CD4-positive, alpha-beta T cell treated with Interleukin-4 for 1 hour (primary cell): Measurements from ENCODE around the gene CRTC3.

Source experiments
- DNase-seq, 2 donors: peaks; one replicate each; pipeline ENCODE4 v3.0.0-alpha.2; 2020 to 2022

The CRTC3 gene

DNA sequence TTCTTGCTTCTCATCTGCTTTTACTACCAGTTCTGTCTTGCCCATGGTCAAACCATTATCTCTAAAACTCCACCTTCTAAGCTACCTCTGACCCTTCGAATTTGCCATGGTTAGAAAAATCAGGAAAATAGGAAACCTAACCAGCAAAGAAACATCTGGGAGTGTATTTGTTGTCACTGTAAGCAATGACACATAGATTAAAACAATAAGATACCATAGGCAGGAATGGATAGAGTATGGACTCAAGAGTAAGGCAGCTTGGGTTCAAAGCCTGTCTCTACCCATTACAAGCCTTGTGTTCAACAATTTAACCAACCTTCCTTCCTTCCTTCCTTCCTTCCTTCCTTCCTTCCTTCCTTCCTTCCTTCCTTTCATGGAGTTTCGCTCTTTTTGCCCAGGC, 34.9 kb downstream of the CRTC3 start:
- no peak for DNase-seq

GRCh38 chr15:90565866-90566265, 36.1 kb downstream of the CRTC3 start:
- DNase-seq = no peak

GRCh38 chr15:90570643-90571042, 40.9 kb downstream of the CRTC3 start:
- DNase-seq = no peak

GRCh38 chr15:90571063-90571541, 41.4 kb downstream of the CRTC3 start:
- peak in 1 of 2 donors; percentile 74 for DNase-seq

- no peak for DNase-seq
Measured at GRCh38 chr15:90572893-90573292, 43.2 kb downstream of the CRTC3 start.

GRCh38 chr15:90576711-90577389, 47.1 kb downstream of the CRTC3 start:
- no peak for DNase-seq

- DNase-seq = no peak
Measured at GRCh38 chr15:90579213-90579612, 49.5 kb downstream of the CRTC3 start.

DNA sequence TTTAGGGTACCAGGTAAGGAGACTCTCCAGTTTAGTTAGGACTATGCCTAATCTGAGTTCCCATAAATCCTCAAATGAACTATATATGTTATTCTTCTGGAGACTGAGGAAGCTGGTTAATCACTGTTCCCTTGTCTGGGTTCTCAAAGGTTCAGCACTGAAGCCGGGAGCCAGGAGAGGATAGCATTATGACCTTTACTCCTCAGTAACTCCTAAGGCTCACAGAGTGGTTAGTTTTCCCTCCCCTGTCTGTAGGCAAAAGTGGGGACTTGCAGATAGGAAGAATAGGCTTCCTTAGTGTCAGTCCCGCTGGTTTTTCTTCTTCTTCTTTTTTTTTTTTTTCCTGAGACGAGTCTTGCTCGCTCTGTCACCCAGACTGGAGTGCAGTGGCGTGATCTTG, 50.4 kb downstream of the CRTC3 start:
- no peak for DNase-seq

DNA sequence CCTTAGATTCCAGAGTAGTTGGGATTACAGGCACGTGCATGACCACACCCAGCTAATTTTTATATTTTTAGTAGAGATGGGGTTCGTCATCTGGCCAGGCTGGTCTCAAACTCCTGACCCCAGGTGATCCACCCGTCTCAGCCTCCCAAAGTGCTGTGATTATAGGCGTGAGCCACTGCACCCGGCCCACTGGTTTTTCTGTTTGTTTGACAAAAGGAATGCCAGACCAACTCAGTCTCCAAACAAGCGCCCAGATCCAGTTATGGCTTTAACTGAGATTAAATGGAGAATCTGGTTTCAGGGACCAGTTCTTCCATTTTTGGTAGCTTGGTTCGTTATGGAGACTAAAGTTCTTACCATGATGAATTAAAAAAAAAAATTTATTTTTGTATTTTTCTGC, 50.8 kb downstream of the CRTC3 start:
- DNase-seq = no peak

DNA sequence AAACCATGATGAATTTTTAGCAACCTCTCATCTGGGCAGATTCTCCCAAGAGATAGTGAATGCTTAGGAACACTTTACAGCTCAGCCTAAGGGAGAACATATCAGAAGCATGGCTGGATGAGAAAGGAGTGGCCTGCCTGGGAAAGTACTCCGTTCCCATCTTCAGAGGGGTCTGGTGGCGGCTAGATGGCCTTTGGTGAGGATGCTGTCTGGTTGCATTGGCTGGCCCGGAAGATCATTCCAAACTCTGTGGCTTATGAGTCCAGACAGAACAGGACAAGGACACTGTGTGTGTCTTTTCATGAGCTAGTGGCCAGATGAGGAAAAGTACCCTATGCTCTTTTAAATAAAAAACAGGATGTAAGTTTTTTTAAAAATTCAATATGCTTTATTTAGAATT, 51.2 kb downstream of the CRTC3 start:
- no peak for DNase-seq

- DNase-seq = no peak
Measured at GRCh38 chr15:90581771-90582352, 52.1 kb downstream of the CRTC3 start.

GRCh38 chr15:90582553-90582952, 52.8 kb downstream of the CRTC3 start:
- no peak for DNase-seq

GRCh38 chr15:90583471-90584252, 53.9 kb downstream of the CRTC3 start:
- DNase-seq = no peak

- no peak for DNase-seq
Measured at GRCh38 chr15:90584841-90585240, 55.1 kb downstream of the CRTC3 start.

DNA sequence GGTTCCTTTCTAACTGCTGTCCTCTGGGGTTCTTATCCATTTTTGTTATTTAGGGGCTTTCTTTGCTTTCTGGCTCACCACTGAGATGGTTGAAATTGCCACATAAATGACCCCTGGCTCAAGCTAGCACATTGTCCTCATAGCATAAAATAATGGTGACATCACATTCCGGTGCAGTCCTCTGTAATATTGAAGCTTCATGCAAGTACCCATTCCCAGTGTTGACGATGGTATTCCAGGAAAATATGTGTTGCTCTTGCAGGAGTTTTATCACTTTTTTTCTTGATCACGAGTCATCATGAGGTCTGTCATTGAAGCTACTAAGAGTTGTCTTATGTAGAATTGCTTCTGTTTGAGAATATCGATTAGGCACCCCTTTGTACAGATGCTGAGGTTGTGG, 56.1 kb downstream of the CRTC3 start:
- DNase-seq = no peak

DNA sequence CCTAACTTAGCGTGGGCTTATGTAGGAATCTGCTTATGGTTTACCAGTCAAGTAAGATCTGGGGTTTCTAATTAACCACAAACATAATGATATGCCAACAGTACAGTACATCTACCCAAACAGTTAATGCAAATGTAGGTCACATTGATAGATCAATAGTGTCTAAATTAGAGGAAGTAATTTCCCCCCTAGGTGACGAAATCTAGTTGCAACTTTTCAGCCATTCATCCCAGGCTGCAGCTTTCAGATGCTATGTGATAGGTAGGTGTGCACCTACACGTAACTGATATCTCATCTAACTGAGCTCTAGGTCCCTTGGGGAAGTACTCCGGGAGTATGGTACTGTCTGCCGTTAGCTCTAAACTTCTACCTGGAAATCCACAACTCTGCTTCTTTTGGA, 57.2 kb downstream of the CRTC3 start:
- DNase-seq = no peak

- no peak for DNase-seq
Measured at GRCh38 chr15:90588427-90588826, 58.7 kb downstream of the CRTC3 start.

GRCh38 chr15:90591524-90591923, 61.8 kb downstream of the CRTC3 start:
- DNase-seq = no peak

DNA sequence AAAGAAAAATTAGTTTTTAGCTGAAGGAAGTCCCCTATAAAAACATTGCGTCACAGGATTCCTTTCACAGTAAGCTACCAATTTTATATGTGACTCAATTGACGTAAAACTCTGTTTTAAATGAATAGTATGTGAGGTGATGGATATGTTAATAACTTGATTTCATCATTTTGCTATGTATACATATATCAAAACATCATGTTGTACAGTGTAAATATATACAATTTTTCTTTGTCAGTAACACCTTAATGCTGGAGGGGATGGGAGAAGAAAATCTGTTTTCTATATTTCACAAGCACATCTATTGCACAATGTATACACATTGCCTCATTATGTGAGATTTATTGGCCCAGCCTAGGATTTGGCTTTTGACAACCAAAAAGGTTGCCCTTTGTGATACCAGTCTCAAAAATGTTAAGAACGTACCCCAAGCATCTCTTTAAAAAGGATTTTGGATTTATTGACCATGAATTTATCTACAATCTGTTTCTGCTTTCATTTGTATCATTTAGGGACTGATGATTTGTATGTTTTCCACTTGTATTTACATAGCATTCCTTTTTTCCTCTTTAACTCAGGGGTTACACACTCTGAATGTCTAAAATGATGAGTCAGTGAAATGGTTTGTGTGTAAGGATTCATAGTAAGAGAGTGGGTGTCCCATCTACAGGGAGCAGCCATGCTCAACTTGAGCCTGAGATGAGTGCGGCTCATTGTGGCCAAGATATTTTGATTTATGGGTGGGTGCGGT, 62.6 kb downstream of the CRTC3 start:
- no peak for DNase-seq

GRCh38 chr15:90593499-90594158, 63.9 kb downstream of the CRTC3 start:
- DNase-seq = no peak

GRCh38 chr15:90594301-90594738, 64.6 kb downstream of the CRTC3 start:
- peak; percentile 84 to 91 for DNase-seq

GRCh38 chr15:90595763-90596155, 66.0 kb downstream of the CRTC3 start:
- no peak for DNase-seq

DNA sequence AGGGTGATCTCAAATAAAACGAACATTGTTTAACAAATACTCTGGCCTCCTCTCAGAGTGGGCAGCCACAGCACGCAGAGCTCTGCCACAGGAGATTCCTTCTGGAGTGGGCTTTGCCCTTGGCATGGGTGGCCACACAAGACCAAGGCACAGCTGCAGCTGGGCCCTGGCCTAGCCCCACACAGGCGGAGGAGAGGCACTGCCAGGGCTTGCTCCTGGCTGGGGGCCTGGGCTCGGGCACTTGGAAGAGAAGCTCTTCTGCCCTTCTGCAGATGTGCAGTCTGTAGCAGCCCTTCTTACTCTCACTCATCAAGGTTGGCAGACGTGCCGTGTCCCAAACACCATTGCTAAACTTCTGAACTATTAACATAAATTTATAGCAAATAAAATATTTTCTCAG, 67.2 kb downstream of the CRTC3 start:
- no peak for DNase-seq
